GM19099 (cell line): ENCODE data around the gene CPED1.

ENCODE experiments used
- POLR2A ChIP-seq: IDR thresholded peaks from 3 replicates; pipeline ENCODE4 v1.6.1; 2011; ENCODE audit warnings: low read depth; ENCODE audit not compliant: insufficient read length; ENCODE audit errors: extremely low read depth

CPED1 gene

GRCh38 chr7:120991581-120991980, 3.1 kb downstream of the CPED1 start:
- no peak for TF ChIP-seq POLR2A

- TF ChIP-seq POLR2A, result no peak
Measured at GRCh38 chr7:120992272-120992964, 3.9 kb downstream of the CPED1 start.

GRCh38 chr7:120992965-120993494, 4.5 kb downstream of the CPED1 start:
- no peak for TF ChIP-seq POLR2A

GRCh38 chr7:120993553-120994191, 5.2 kb downstream of the CPED1 start:
- TF ChIP-seq POLR2A, result no peak

GRCh38 chr7:120994512-120995410, 6.2 kb downstream of the CPED1 start:
- TF ChIP-seq POLR2A, result no peak

DNA sequence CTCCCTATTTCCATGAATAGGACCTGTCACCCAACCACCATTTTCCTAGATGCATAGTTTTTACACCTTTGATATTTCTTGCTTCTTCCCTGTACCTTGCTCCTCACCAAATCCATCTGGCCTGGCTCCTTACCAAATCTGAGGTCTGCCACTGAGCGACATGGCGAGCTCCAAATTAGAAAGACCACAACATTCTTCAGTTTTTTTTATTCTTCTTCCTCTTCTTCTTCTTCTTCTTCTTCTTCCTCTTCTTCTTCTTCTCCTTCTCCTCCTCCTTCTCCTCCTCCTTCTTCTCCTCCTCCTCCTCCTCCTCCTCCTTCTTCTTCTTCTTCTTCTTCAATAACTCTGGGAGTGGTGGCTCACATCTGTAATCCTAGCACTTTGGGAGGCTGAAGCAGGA, 7.1 kb downstream of the CPED1 start:
- no peak for TF ChIP-seq POLR2A

DNA sequence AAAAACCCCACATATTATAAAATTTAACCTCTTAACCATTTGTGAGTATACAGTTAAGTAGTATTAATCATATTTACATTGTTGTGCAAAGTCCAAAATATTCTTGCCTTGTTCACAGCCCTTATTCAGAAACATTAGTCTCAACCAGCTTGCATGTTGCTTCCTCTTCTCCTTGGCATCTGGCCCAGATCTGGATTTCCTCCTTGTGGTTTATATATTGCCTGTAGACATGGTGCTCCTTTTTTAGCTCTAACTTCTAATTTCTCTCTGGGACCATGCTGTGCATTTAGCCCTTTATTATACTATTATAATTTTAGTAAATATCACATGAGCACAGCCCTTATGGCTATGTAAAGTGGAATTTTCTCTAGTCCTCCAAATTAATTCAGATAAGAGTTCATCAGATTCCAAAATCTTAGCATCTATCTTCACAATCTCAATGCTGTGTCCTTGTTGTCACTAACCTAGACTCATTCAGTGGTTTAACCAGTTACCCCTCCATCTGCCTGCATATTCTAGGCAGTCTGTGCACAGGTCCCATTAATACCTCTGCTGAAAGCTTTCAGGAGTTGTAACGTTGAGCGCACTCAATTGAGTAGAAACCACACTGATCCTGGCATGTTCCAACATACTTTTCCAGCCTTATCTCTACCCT, 7.9 kb downstream of the CPED1 start:
- TF ChIP-seq POLR2A, result no peak

DNA sequence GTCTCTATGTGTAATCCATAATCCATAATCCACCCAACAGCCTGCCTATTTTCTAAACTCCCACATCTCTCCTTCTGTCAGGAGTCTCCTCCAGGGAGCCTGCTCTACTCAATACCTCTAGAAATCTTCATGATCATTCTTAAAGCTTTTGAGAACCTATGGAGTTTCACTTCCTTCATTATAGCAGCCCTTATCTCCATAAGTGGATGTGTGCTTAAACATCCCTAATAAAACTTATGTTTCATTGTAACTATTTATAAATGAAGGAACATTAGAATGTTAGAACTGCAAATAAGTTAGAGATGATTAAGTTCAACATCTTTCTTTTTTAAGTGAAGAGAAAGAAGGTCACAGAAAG, 8.5 kb downstream of the CPED1 start:
- no peak for TF ChIP-seq POLR2A

- no peak for TF ChIP-seq POLR2A
Measured at GRCh38 chr7:120997882-120998474, 9.5 kb downstream of the CPED1 start.

DNA sequence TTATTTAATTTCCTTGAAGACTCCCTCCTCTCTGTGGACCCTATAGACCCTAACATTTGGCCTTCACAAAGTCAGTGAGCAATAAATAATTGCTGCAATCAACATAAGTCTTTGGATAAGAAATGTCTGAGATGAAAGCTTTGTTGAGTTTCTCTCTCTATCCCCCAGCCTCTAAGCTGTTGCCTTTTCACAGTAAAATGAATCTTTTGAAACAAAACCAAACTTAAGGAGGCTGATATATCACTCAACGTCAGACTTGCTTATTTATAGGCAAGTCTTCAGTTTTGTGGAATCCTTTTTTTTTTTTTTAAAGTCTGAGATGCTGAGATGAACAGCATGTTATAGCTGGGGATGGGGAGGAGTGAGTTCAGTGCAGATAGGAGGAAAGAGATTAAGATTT, 10.0 kb downstream of the CPED1 start:
- no peak for TF ChIP-seq POLR2A

GRCh38 chr7:120998996-120999565, 10.6 kb downstream of the CPED1 start:
- no peak for TF ChIP-seq POLR2A

- TF ChIP-seq POLR2A, result no peak
Measured at GRCh38 chr7:121000081-121000983, 11.8 kb downstream of the CPED1 start.

DNA sequence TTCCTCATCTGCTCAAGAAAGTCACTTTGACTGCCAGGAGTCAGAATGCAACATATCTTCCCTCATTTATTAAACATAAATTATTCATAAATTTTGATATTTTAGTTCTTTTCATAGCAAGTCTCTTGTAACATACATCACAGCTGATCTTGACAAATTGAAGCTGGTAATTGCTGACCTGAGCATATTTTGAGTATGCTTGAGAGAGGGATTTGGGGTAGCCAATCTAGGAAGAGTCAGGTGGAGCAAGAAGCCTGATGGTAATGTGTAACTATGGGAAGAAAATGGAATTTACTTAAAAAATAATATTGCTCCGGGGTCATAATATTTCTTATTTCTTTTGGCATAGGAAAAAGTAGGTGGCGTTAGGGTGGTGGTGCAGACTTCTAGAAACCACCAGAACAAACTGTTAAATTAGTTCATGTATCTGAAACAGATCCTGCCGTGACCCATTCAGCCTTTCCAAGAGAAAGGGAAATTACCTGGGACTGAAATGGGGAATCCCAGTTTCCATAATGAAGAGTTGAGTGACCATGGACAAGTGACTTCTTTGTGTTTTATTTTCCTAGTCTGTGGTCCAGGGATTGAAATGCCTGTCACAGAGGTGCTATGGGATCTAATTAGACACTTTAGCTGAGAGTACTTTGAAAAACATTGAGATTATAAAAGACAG, 12.9 kb downstream of the CPED1 start:
- TF ChIP-seq POLR2A, result no peak

- TF ChIP-seq POLR2A, result no peak
Measured at GRCh38 chr7:121002048-121002756, 13.7 kb downstream of the CPED1 start.
